Mammary epithelial cell (primary cell): ENCODE results near the gene MTHFD1.

ENCODE experiments used
- EZH2 ChIP-seq: IDR thresholded peaks from 2 replicates; pipeline ENCODE4 v1.6.1; 2012; ENCODE audit warnings: low read length, inconsistent platforms, borderline replicate concordance
- TF ChIP-seq, protein P1 (sequence below), 2 donors: IDR thresholded peaks in 1 of 2; conservative IDR thresholded peaks in 1 of 2; 2 replicates each; pipeline ENCODE4 v1.5.1; 2011 to 2012; ENCODE audit warnings: inconsistent platforms in 2 of 2, low read length in 2 of 2, mild to moderate bottlenecking in 2 of 2, control low read depth in 1 of 2, low read depth in 1 of 2; ENCODE audit not compliant: insufficient read depth in 1 of 2; ENCODE audit errors: extremely low read depth in 1 of 2

DNA sequence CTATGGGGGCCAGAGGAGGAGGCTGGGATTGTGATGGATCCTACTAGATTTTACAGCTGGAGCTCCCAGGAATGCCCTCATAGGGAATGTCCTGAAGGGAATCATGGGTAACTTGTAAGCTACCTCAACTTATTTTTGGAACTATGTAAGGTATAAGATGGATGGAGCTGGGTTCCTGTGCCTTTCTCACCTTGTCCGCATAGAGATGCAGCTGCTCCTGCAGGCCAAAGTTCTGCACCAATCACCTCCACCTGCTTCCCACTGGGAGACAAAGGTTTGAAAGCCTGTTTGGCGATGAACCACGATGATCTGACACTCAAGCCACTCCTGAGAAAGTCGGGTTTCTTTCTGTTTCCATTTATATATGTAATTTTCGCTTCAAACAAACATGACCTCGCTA is 76.5 kb downstream of the MTHFD1 start:
- TF ChIP-seq EZH2, result no peak
- TF ChIP-seq, protein P1, sequence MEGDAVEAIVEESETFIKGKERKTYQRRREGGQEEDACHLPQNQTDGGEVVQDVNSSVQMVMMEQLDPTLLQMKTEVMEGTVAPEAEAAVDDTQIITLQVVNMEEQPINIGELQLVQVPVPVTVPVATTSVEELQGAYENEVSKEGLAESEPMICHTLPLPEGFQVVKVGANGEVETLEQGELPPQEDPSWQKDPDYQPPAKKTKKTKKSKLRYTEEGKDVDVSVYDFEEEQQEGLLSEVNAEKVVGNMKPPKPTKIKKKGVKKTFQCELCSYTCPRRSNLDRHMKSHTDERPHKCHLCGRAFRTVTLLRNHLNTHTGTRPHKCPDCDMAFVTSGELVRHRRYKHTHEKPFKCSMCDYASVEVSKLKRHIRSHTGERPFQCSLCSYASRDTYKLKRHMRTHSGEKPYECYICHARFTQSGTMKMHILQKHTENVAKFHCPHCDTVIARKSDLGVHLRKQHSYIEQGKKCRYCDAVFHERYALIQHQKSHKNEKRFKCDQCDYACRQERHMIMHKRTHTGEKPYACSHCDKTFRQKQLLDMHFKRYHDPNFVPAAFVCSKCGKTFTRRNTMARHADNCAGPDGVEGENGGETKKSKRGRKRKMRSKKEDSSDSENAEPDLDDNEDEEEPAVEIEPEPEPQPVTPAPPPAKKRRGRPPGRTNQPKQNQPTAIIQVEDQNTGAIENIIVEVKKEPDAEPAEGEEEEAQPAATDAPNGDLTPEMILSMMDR (conservative IDR thresholded peaks at IDR 0.05 in 1 of 2, IDR thresholded peaks at IDR 0.05 in 1 of 2; ENCODE audit: extremely low read depth in 1 of 2, insufficient read depth in 1 of 2, low read depth in 1 of 2, low read length in 2 of 2), result no peak
